ENCODE measurements around the gene EXD1. TPM values are rescaled to one million over a fixed set of nuclear protein-coding genes. Genes with fewer than 3 reads are reported as not detected.

EXD1 gene
- total and polyA plus RNA-seq, 2 of the 13 experiments (the other 11 are each of a cell fraction or from before 2014, with no cell fraction given), result not detected

- in situ Hi-C loops (cut with HindIII; ENCODE audit: extremely low pct_ligation_motif_present, low pct_unique_long_range_greater_than_20kb), result no loop called here
- intact Hi-C loops (cut with micrococcal nuclease; ENCODE audit: unreplicated experiment), result no loop called here
- no TSS peak for BruUV-seq (replicated peaks)
- ChIA-PET POLR2A (interaction anchor here (0.8 to 1.1 kb wide), 3 partner anchors 15 to 28 kb away, joined by 3 to 7 read pairs (median 3); partner anchors contain the start of genes CHP1 and EXD1), CTCF (ENCODE audit: low intra/inter-chr PET ratio, low total read pairs) (no interaction called here)
- no peak for ATAC-seq
- TF ChIP-seq MED8 (CRISPR knock-in tag; IDR thresholded peaks at IDR 0.05; ENCODE audit: insufficient replicate concordance) (no peak), TRIM22 (IDR thresholded peaks at IDR 0.05) (no peak), TFE3 (CRISPR knock-in tag; IDR thresholded peaks at IDR 0.05) (no peak), ZNF605 (CRISPR knock-in tag; IDR thresholded peaks at IDR 0.05) (no peak), PAWR (CRISPR knock-in tag; IDR thresholded peaks at IDR 0.05; ENCODE audit: borderline replicate concordance) (no peak), ZNF562 (CRISPR knock-in tag; IDR thresholded peaks at IDR 0.05; ENCODE audit: borderline replicate concordance) (no peak), RFXAP (CRISPR knock-in tag; IDR thresholded peaks at IDR 0.05; ENCODE audit: borderline replicate concordance) (no peak), ARNT (IDR thresholded peaks at IDR 0.05) (no peak), ZFP36 (IDR thresholded peaks at IDR 0.05; ENCODE audit: borderline replicate concordance, low read depth, low read length, partially characterized antibody) (no peak), ETV5 (CRISPR knock-in tag; IDR thresholded peaks at IDR 0.05; ENCODE audit: borderline replicate concordance) (no peak), AKAP8 (CRISPR knock-in tag; IDR thresholded peaks at IDR 0.05) (no peak), NFYC (CRISPR knock-in tag; IDR thresholded peaks at IDR 0.05) (no peak), REPIN1 (CRISPR knock-in tag; IDR thresholded peaks at IDR 0.05; ENCODE audit: borderline replicate concordance, low read depth) (no peak), ASH2L (IDR thresholded peaks at IDR 0.05; ENCODE audit: insufficient read length, low read depth, low read length) (no peak)
- H3K9me3 ChIP-seq (ENCODE audit: low read length), result no peaks in the 10 kb centered on the region
- 96% methylated on average over 3 of the region's 3 CpGs for WGBS (ENCODE audit: low lambda C conversion rate)
- H4K20me1 ChIP-seq (ENCODE audit: insufficient read depth, low read length), result no peaks in the 10 kb centered on the region
- FAIRE-seq, result no peak
- DNase-seq (ENCODE audit: low spot score), result no peak
- H3K4me1 ChIP-seq (ENCODE audit: insufficient read depth, low read length), result peaks cover 66% of the 10 kb centered on the region
- no peaks in the 10 kb centered on the region for H3K27me3 ChIP-seq (ENCODE audit: control insufficient read depth in 1 of 2, insufficient read depth in 2 of 2, low read length in 2 of 2)
- H3K79me2 ChIP-seq (ENCODE audit: insufficient read depth, low read length), result no peaks in the 10 kb centered on the region
- H2AFZ ChIP-seq (ENCODE audit: low read length), result no peak overlapping the region
- H3K36me3 ChIP-seq (replicated peaks in 1 of 2; ENCODE audit: control insufficient read depth in 1 of 2, insufficient read depth in 2 of 2, low read length in 2 of 2), result peaks cover 0 to 9% of the 10 kb centered on the region in 2 experiments; a peak in 2 of 5 replicates
- H3K27ac ChIP-seq (ENCODE audit: extremely low read length, insufficient read depth, low read length), result peak overlapping the region; percentile 58
- H3K9ac ChIP-seq (ENCODE audit: insufficient read depth, low read depth, low read length), result no peak overlapping the region
- no peak overlapping the region for H3K4me3 ChIP-seq (replicated peaks in 1 of 3; ENCODE audit: insufficient read depth in 1 of 3, low read depth in 2 of 3, low read length in 3 of 3)
- H3K4me2 ChIP-seq (ENCODE audit: low read depth, low read length), result peak overlapping the region; percentile 33
These were observed 25.5 kb upstream of the EXD1 start for GRCh38 chr15:41256103-41256502.

Measured in HepG2 (cell line).